ENCODE results near the gene EPS15.
"Not testable (repeated sequence)": the region's sequence is repeated elsewhere in the genome, so short reads cannot be mapped to it uniquely, and the experiment has no call there.

The EPS15 gene

GRCh38 chr1:51519048-51519864, at the start of gene EPS15:
EPS15 (minus strand) TSS chr1:51519266; CDS start chr1:51519231, 35 bp downstream.
- DNase-seq = peak; percentile 92

- no peak for DNase-seq
Observed at GRCh38 chr1:51568231-51568935, 49.3 kb upstream of the EPS15 start.

GRCh38 chr1:51567653-51568052, 48.6 kb upstream of the EPS15 start:
- DNase-seq = no peak

- no peak for DNase-seq
Observed at GRCh38 chr1:51566260-51566659, 47.2 kb upstream of the EPS15 start.

- DNase-seq = no peak
Observed at GRCh38 chr1:51565009-51565408, 45.9 kb upstream of the EPS15 start.

GRCh38 chr1:51564124-51564523, 45.1 kb upstream of the EPS15 start:
- no peak for DNase-seq

- DNase-seq = no peak
Observed at GRCh38 chr1:51561702-51562101, 42.6 kb upstream of the EPS15 start.

GRCh38 chr1:51560895-51561294, 41.8 kb upstream of the EPS15 start:
- DNase-seq = not testable (repeated sequence)

GRCh38 chr1:51560034-51560433, 41.0 kb upstream of the EPS15 start:
- DNase-seq = no peak

- DNase-seq = no peak
Observed at GRCh38 chr1:51559501-51559900, 40.4 kb upstream of the EPS15 start.

GRCh38 chr1:51559064-51559500, 40.0 kb upstream of the EPS15 start:
- no peak for DNase-seq

GRCh38 chr1:51558375-51558924, 39.4 kb upstream of the EPS15 start:
- peak; percentile 48 for DNase-seq

GRCh38 chr1:51557168-51557567, 38.1 kb upstream of the EPS15 start:
- DNase-seq = no peak

GRCh38 chr1:51555866-51556619, 37.0 kb upstream of the EPS15 start:
- no peak for DNase-seq

- DNase-seq = no peak
Observed at GRCh38 chr1:51553911-51554310, 34.8 kb upstream of the EPS15 start.

GRCh38 chr1:51552929-51553807, 34.1 kb upstream of the EPS15 start:
- no peak for DNase-seq

GRCh38 chr1:51551848-51552296, 32.8 kb upstream of the EPS15 start:
- no peak for DNase-seq

- no peak for DNase-seq
Observed at GRCh38 chr1:51551081-51551480, 32.0 kb upstream of the EPS15 start.

GRCh38 chr1:51549901-51550300, 30.8 kb upstream of the EPS15 start:
- DNase-seq = no peak

GRCh38 chr1:51549016-51549619, 30.1 kb upstream of the EPS15 start:
- DNase-seq = no peak

GRCh38 chr1:51543858-51544257, 24.8 kb upstream of the EPS15 start:
- no peak for DNase-seq
